HK-2 (cell line): ENCODE results near the gene NELFE.
A peak's percentile ranks its signal among the peaks of the same experiment; 100 is the strongest.

Experiments used
- DNase-seq: peaks from one replicate; pipeline ENCODE4 v3.0.0-alpha.2; 2018; ENCODE audit not compliant: unreplicated experiment

The NELFE gene

GRCh38 chr6:31972709-31973350 is 14.1 kb upstream of the NELFE start:
- no peak for DNase-seq

- peak; percentile 95 for DNase-seq
Measured at GRCh38 chr6:31971993-31972708, 13.4 kb upstream of the NELFE start, which contains the start of gene DXO. TSS of gene DXO (minus strand) at chr6:31972138. CDS start at chr6:31971675, 463 bp downstream.

DNA sequence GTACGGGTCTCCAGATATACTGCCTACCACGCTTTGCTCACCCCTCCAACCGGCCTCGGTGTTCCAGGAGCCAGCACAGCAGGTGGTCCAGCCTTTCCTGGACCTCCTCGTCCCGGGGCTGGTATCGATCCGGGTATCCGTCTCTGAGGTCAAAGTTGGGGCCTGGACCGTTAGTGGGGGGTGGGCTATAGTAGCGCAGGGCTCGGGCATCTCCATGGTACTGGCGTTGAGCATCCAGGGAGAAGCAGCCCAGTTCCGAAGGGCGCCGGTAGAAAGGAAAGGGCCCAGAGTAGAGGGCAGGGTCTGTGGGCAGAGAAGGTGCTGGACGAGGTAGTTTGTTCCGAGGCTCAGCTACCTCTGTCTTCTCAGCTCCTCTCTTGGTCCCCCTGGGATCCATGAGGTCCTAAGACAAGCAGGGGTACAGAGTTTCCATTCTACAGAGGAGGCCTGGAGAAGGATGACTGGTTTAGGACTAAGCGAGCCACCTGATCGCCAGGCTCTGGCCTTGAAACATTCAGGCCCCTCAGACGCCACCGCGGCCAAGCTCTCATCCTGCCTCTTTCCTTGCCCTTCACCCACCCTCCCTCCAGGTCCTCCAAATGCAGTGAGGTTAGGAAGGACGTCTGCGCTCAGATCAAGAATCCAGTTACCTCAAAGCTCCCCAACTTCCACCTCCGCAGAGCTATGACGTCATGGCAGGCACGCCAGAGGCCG is 12.7 kb upstream of the NELFE start:
- no peak for DNase-seq

DNA sequence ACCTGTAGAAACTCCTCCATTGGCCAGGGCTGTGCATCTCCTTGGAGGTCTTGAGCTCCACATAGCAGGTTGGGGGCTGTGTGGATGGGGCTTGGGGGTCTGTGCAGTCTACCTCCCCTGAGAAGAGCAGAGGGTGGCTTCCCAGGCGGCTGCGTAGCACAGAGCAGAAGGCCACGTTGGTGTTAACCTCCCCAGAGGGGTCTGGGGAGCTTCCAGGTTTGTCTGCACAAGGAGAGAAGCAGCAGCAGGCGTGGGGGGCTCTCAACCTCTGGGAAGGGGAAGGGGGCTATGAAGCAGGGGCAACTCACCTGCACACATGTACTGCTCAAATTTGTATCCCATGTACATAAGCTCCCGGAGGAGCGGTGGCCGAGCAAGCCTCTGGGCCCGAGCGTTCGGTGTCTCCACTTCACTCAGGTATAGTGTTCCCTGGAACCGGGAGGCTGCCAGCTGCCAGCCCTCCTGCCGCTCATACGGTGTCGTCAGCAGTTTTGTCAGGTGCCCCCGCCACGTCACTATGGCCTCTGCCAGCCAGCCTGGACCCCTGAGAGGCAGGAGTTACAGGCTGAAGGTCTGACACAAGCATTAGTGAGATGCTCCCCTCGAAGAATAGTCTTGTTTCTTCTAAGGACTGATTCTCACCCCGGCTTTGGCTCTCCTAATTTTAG is 12.0 kb upstream of the NELFE start:
- no peak for DNase-seq

- no peak for DNase-seq
Measured at GRCh38 chr6:31969712-31970603, 11.2 kb upstream of the NELFE start.

DNA sequence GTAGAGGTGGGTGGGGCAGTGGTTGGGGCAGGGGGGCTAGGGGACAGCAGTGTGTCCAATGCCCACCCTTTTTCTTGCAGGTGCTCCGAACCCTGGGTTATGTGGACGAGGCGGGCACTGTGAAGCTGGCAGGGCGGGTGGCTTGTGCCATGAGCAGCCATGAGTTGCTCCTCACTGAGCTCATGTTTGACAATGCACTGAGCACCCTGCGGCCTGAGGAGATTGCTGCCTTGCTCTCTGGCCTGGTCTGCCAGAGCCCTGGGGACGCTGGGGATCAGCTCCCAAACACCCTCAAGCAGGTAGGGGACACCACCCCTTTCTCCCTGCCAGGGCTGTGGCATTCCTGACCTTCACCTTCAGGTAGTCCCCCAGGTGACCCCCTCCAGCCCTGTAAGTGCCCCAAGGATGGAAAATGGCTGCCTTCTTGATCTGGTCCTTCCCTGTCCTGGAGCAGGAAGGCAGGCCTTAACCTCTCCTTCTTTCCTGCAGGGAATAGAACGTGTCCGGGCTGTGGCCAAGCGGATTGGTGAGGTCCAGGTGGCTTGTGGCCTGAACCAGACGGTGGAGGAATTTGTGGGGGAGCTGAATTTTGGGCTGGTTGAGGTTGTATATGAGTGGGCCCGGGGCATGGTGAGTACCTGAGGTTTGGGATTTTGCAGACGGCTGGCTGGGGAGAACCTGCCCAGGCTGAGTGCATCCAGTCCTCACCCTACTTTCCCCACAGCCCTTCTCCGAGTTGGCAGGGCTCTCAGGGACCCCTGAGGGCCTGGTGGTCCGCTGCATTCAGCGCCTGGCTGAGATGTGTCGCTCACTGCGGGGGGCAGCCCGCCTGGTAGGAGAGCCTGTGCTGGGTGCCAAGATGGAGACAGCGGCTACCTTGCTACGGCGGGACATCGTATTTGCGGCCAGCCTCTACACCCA is 10.3 kb upstream of the NELFE start:
- no peak for DNase-seq

DNA sequence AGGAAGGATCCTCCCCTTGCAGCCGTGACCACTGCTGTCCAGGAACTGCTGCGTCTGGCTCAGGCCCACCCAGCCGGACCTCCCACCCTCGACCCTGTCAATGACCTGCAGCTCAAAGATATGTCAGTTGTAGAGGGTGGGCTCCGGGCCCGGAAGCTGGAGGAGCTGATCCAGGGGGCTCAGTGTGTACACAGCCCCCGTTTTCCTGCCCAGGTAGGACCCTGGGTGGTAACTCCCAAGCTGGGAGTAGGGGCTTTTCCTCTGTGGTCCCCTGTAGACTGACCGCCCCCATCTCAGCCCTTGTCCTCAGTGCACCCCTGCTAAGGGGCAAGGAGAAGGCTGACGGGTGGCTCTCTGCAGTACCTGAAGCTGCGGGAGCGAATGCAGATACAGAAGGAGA is 9.6 kb upstream of the NELFE start:
- no peak for DNase-seq

DNA sequence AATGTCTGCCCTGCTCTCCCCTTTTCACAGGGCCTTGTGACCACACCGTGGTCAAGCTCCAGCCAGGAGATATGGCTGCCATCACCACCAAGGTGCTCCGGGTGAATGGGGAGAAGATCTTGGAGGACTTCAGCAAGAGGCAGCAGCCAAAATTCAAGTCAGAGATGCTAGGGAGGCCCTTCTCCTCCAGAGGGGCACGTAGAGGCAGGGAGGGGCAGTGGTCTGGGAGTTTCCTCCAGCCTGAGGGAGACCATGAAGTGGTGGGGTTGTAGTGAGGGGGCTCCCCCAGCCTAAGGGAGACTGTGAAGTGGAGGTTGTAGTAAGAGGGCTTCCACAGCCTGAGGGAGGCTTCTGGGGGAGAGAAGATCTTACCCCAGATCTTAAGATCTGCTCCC is 9.2 kb upstream of the NELFE start:
- DNase-seq: no peak

DNA sequence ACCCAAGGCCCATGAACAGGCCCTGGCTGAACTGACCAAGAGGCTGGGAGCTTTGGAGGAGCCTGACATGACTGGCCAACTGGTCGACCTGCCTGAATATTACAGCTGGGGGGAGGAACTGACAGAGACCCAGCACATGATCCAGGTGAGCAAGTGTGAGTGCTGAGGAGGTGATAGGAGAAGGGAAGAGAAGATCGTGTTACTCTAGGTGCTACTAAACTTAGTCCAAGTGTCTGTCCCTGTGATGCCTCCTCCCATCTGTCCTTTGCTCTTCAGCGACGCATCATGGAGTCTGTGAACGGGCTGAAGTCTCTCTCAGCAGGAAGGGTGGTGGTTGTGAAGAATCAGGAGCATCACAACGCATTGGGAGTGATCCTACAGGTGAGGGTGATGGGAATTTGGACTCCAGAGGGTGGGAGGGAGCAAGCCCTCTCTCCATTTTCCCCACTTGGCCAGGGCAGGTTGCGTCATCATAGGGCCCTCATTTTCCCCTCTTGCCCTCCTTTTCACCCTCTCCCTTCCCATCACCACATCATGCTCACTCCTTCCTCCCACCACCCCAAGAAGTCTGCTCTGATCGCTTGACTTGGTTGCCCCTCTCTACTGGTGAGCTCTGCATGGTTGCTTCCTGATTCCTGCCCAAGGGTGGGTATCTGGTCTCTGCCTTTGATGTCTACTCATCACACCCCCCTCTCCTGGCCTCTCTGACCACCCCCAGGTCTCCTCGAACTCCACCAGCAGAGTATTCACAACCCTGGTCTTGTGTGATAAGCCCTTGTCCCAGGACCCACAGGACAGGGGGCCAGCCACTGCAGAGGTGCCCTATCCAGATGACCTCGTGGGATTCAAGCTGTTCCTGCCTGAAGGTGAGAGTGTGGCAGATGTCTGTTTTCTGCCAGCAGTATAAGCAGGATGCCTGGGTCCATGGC is 8.5 kb upstream of the NELFE start:
- no peak for DNase-seq

DNA sequence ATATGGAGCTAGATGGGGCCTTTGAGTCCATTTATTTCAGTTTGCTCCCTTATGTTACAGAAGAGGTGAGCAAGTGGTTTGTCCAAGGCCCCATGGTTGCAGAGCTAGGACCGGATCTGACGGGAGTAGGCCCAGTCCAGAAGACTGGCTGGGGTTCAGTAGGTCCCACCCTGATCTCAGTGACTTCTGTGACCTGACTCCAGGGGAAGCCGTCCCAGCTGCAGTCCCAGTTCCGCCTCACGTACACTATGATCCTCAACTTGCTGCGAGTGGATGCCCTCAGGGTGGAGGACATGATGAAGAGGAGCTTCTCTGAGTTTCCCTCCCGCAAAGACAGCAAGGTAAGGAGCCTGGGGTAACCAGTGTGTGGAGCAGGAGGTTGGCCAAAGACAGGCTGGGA is 7.7 kb upstream of the NELFE start:
- no peak for DNase-seq

DNA sequence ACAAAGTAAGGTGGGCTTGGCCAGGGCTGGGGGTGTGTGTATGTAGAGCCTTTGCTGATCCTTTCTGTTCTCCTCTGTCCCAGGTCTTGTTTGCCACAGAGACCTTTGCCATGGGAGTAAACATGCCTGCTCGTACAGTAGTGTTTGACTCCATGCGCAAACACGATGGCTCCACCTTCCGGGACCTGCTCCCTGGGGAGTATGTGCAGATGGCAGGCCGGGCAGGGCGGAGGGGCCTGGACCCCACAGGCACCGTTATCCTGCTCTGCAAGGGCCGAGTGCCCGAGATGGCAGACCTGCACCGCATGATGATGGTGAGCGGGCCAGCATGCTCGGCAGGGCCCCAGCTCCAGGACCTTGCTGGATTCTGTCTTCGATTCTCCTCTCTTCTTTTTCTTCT is 6.9 kb upstream of the NELFE start:
- DNase-seq: no peak

- no peak for DNase-seq
Measured at GRCh38 chr6:31963921-31964320, 5.2 kb upstream of the NELFE start.

- DNase-seq: no peak
Measured at GRCh38 chr6:31961616-31962015, 2.8 kb upstream of the NELFE start.

- no peak for DNase-seq
Measured at GRCh38 chr6:31958412-31958740, 395 bp downstream of the NELFE start.

DNA sequence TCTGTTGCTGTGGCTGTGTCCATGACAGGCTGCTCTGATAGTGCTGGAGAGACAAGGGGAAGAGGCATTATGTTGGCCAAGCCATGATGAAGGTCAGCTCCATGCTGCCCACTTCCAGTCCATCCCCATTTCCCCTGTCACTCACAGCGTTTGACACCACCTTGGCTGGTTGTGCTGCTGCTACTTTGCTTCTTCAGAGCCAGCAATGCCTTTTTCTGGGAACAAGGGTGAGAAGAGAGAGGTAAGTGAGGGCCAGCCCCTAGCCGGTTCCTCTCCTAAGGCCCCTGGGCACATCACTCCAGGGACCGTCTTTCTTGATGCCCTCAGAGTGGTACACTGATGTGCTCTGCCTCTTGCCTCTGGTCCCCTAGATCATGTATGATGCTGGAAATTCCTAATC is 2.0 kb downstream of the NELFE start:
- no peak for DNase-seq

DNA sequence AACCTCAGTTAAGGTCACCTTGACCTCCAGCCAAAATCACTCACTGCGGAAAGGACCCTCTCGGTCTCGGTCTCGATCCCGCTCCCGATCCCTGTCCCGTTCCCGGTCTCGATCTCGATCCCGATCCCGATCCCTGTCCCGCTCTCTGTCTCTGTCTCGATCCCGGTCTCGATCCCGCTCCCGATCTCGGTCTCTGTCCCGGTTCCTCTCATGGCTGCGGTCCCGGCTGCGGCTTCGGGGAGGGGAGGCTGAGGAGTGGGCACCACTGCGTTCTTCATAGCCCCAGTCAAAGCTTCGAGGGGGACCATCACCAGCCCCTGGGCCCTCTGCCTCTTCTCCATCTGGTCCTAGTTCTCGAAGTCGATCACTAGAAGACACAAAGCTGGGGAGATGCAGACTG is 4.3 kb downstream of the NELFE start:
- no peak for DNase-seq

DNA sequence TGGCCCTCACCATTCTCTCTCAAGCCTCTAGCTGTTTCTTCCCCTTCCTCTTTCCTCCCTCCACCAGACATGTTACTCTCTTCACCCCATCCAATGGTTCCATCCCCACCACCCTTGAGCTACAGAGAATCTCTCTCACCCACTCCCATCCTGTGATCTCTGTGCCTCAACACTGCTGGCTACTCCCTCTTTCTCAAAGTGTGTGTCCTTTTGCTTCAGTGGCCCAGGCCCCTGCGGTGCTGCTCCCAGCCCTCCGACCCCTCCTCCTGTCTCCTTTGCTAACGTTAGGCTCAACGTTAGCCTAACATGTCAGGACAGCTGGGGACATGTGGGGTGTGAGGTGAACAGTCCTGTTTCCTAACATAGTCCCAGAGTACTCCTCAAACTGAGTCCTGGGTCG is 5.9 kb downstream of the NELFE start:
- no peak for DNase-seq

DNA sequence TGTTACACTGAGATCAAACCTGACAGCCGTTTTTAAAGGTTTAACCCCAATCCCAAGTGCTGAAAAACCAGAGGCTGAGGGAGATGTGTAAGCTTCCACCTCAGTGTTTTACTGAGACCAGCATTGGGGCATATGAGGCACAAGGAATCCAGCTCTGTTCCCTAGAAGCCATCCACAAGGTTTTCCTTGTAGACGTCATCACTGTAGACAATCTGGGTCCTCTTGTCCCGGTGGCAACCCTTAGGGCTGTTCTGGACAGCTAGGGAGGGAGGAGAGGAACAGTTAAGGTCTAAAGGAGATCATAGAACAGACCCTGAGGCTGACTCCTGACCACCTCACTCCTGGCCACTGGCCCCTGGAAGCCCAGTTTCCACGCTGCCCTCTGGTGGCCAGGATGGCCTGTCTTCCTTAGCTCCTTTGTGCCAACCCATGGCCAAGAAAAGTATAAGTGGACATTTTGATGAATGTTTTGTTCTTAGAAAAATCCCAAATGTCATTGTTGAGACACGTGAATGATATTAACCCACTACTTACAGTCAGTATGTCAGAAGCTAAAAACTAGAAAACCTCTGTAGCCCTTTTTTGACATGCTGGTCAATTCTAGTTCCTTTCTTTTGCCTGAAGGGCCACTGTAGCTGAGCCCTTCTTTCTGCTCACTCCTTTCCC is 6.5 kb downstream of the NELFE start:
- DNase-seq: peak; percentile 53
